HAP-1 (cell line): ENCODE data around the gene CD226.
A peak's percentile ranks its signal among the peaks of the same experiment; 100 is the strongest.

Source experiments
- DNase-seq, 2 experiments: peaks; one replicate each; pipeline ENCODE4 v3.0.0-alpha.2; 2016 to 2020; ENCODE audit warnings: low spot score in 2 of 2
- H3K27me3 ChIP-seq: fragments of 250-450 bp; sonication (Bioruptor Pico); 2 replicates; pipeline ENCODE4 v1.5.1; 2020; ENCODE audit warnings: low read depth, mild to moderate bottlenecking, moderate library complexity
- H3K36me3 ChIP-seq: fragments of 250-450 bp; sonication (Bioruptor Pico); replicated peaks from 2 replicates; pipeline ENCODE4 v1.5.1; 2020; ENCODE audit warnings: mild to moderate bottlenecking
- H3K4me1 ChIP-seq: fragments of 250-450 bp; sonication (Bioruptor Pico); 2 replicates; pipeline ENCODE4 v1.5.1; 2020; ENCODE audit warnings: mild to moderate bottlenecking
- H3K4me3 ChIP-seq: fragments of 250-450 bp; sonication (Bioruptor Pico); 2 replicates; pipeline ENCODE4 v1.5.1; 2020; ENCODE audit warnings: mild to moderate bottlenecking, moderate library complexity
- H3K9me3 ChIP-seq: fragments of 250-450 bp; sonication (Bioruptor Pico); 2 replicates; pipeline ENCODE4 v1.5.1; 2020; ENCODE audit warnings: mild to moderate bottlenecking, moderate library complexity
- in situ Hi-C: fragments of 300-500 bp; cut with MboI; formaldehyde crosslinking; loops from 3 replicates; pipeline ENCODE4 v1.14.3; 2020; ENCODE audit warnings: low sequenced_read_pairs, inconsistent platforms, mixed read lengths

CD226 gene

DNA sequence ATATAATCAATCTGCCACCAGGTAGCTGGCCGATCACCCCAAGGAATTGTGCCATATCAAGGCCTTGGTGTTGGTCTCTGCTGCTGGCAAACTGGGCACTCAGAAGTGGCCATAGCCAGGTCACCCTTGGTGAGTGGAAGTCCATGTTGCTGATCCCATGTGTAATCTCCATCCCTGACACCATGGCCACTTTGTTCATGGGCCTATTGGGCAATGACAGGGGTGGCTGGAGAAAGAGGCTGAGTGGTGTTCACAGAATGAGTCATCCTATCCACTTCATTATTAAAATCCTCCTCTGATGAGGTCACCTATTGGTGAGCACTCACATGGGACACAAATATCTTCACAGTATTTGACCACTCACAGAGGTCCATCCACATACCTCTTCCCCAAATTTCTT is 26.7 kb upstream of the CD226 start:
- Histone ChIP-seq H3K4me1 (no peaks in the 10 kb centered on the region), H3K9me3 (0 out of 2 replicates have a peak, but pooled peaks cover 3% of the 10 kb centered on the region), H3K27me3 (no peaks in the 10 kb centered on the region), H3K4me3 (no peak overlapping the region), H3K36me3 (no peaks in the 10 kb centered on the region)
- DNase-seq, result no peak
- in situ Hi-C loops, result no loop called here

GRCh38 chr18:69969491-69969890 is 21.8 kb upstream of the CD226 start:
- 0 out of 2 replicates have a peak, but pooled peaks cover 3% of the 10 kb centered on the region for H3K9me3 ChIP-seq
- H3K4me1 ChIP-seq, result no peaks in the 10 kb centered on the region
- no peak for DNase-seq
- H3K36me3 ChIP-seq, result no peaks in the 10 kb centered on the region
- H3K27me3 ChIP-seq, result no peaks in the 10 kb centered on the region
- in situ Hi-C loops, result no loop called here
- no peak overlapping the region for H3K4me3 ChIP-seq

DNA sequence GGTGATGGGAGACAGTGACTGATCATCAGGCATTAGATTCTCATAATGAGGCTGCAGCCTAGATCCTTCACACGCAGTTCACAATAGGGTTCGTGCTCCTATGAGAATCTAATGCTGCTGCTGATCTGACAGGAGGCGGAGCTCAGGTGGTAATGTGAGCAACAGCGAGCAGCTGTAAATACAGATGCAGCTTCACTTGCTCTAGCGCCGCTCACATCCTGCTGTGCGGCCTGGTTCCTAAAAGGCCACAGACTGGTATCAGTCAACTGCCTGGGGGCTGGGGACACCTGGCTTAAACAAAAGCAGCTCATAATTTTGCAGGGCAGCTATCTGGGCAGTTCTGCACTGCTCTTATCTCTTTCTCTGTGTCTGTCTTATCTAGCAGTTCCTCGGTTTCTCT is 20.4 kb upstream of the CD226 start:
- no peak overlapping the region for H3K4me3 ChIP-seq
- no peaks in the 10 kb centered on the region for H3K27me3 ChIP-seq
- H3K36me3 ChIP-seq, result no peaks in the 10 kb centered on the region
- no peak for DNase-seq
- H3K9me3 ChIP-seq, result 0 out of 2 replicates have a peak, but pooled peaks cover 3% of the 10 kb centered on the region
- no peaks in the 10 kb centered on the region for H3K4me1 ChIP-seq
- in situ Hi-C loops, result no loop called here

DNA sequence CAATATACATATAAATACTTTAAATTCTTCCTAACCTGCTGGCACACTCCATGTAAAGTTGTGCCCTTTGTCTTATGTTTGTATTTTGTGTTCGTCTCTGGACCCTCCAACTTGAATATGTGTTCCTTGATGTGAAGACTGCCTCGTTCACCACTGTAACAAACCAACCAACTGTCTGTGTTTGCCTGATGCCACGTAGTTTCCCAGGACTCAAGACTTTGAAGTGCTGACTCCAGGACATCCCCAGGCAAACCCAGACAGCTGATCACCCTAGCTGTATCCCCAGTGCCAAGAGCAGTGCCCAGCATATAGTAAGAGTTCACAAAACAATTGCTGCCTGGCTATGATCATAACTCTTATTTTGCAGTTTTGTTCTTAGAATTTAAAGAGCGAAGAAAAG is 15.5 kb upstream of the CD226 start:
- H3K4me3 ChIP-seq, result no peak overlapping the region
- H3K4me1 ChIP-seq, result no peaks in the 10 kb centered on the region
- H3K27me3 ChIP-seq, result no peaks in the 10 kb centered on the region
- H3K9me3 ChIP-seq, result no peaks in the 10 kb centered on the region
- no peaks in the 10 kb centered on the region for H3K36me3 ChIP-seq
- no peak for DNase-seq
- in situ Hi-C loops, result no loop called here

DNA sequence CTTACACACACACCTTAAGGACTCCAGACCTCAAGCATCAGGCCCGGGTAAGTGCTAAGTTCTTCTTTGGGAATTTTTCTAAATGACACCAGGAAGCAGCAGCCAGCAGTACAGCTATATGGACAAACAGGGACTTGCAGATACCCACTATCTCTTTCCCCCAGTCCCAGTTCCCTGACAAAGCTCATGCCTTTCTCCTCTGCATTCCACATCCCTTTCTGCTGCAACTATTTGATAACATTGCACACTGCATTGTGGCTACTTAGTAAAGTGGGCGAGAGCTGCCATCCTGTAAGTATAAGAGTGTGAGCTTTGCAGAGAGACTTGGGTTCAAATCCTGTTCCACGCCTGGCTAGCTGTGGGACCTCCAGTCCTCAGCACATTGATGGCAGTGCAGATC is 14.0 kb upstream of the CD226 start:
- no peaks in the 10 kb centered on the region for H3K36me3 ChIP-seq
- H3K4me1 ChIP-seq, result no peaks in the 10 kb centered on the region
- H3K27me3 ChIP-seq, result no peaks in the 10 kb centered on the region
- no peak overlapping the region for H3K4me3 ChIP-seq
- DNase-seq, result no peak
- no peaks in the 10 kb centered on the region for H3K9me3 ChIP-seq
- in situ Hi-C loops, result no loop called here

- in situ Hi-C loops, result no loop called here
- Histone ChIP-seq H3K36me3 (no peaks in the 10 kb centered on the region), H3K4me1 (no peaks in the 10 kb centered on the region), H3K27me3 (no peaks in the 10 kb centered on the region), H3K9me3 (no peaks in the 10 kb centered on the region), H3K4me3 (no peak overlapping the region)
- no peak for DNase-seq
These were observed 10.7 kb upstream of the CD226 start for GRCh38 chr18:69958422-69958821.

DNA sequence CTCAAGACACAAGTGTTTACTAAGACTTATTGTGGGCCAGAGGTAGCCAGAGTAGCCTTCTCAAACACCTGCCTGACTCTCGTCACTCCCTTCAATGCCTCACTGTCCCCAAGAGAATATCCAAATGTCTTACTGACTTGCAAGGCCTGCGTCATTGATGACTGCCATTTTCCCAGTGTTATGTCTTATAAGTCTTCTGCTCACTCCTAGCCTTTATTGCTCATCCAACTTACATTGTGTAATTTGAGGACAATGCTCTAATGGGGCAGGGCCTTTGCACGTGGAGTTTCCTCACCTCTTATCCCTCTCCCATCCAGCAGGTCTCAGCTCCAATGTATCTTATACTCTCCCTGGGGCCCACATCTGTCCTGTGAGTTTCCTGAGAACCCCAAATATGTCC is 10.1 kb upstream of the CD226 start:
- in situ Hi-C loops, result no loop called here
- DNase-seq, result no peak
- H3K27me3 ChIP-seq, result no peaks in the 10 kb centered on the region
- H3K36me3 ChIP-seq, result no peaks in the 10 kb centered on the region
- no peaks in the 10 kb centered on the region for H3K4me1 ChIP-seq
- no peak overlapping the region for H3K4me3 ChIP-seq
- no peaks in the 10 kb centered on the region for H3K9me3 ChIP-seq

GRCh38 chr18:69956665-69957620 is 9.3 kb upstream of the CD226 start:
- Histone ChIP-seq H3K4me3 (no peak overlapping the region), H3K36me3 (no peaks in the 10 kb centered on the region), H3K27me3 (no peaks in the 10 kb centered on the region), H3K9me3 (no peaks in the 10 kb centered on the region), H3K4me1 (no peaks in the 10 kb centered on the region)
- DNase-seq, result no peak
- in situ Hi-C loops, result no loop called here

GRCh38 chr18:69956057-69956456 is 8.4 kb upstream of the CD226 start:
- DNase-seq, result no peak
- Histone ChIP-seq H3K4me1 (no peaks in the 10 kb centered on the region), H3K9me3 (no peaks in the 10 kb centered on the region), H3K36me3 (no peaks in the 10 kb centered on the region), H3K4me3 (no peak overlapping the region), H3K27me3 (no peaks in the 10 kb centered on the region)
- in situ Hi-C loops, result no loop called here

- Histone ChIP-seq H3K36me3 (no peaks in the 10 kb centered on the region), H3K4me3 (no peak overlapping the region), H3K9me3 (no peaks in the 10 kb centered on the region), H3K4me1 (no peaks in the 10 kb centered on the region), H3K27me3 (no peaks in the 10 kb centered on the region)
- DNase-seq, result no peak
- in situ Hi-C loops, result no loop called here
These were observed 7.2 kb upstream of the CD226 start for GRCh38 chr18:69954719-69955480.

GRCh38 chr18:69953191-69953590 is 5.5 kb upstream of the CD226 start:
- Histone ChIP-seq H3K4me1 (no peaks in the 10 kb centered on the region), H3K27me3 (no peaks in the 10 kb centered on the region), H3K36me3 (no peaks in the 10 kb centered on the region), H3K4me3 (no peak overlapping the region), H3K9me3 (no peaks in the 10 kb centered on the region)
- no peak for DNase-seq
- in situ Hi-C loops, result no loop called here

- in situ Hi-C loops, result no loop called here
- no peaks in the 10 kb centered on the region for H3K4me1 ChIP-seq
- H3K36me3 ChIP-seq, result no peaks in the 10 kb centered on the region
- no peaks in the 10 kb centered on the region for H3K27me3 ChIP-seq
- DNase-seq, result no peak
- H3K9me3 ChIP-seq, result no peaks in the 10 kb centered on the region
- no peak overlapping the region for H3K4me3 ChIP-seq
These were observed 3.5 kb upstream of the CD226 start for GRCh38 chr18:69951182-69951581.

- H3K4me1 ChIP-seq, result no peaks in the 10 kb centered on the region
- no peak overlapping the region for H3K4me3 ChIP-seq
- no peaks in the 10 kb centered on the region for H3K9me3 ChIP-seq
- in situ Hi-C loops, result no loop called here
- no peak for DNase-seq
- no peaks in the 10 kb centered on the region for H3K27me3 ChIP-seq
- no peaks in the 10 kb centered on the region for H3K36me3 ChIP-seq
These were observed 1.9 kb upstream of the CD226 start for GRCh38 chr18:69949538-69949936.

DNA sequence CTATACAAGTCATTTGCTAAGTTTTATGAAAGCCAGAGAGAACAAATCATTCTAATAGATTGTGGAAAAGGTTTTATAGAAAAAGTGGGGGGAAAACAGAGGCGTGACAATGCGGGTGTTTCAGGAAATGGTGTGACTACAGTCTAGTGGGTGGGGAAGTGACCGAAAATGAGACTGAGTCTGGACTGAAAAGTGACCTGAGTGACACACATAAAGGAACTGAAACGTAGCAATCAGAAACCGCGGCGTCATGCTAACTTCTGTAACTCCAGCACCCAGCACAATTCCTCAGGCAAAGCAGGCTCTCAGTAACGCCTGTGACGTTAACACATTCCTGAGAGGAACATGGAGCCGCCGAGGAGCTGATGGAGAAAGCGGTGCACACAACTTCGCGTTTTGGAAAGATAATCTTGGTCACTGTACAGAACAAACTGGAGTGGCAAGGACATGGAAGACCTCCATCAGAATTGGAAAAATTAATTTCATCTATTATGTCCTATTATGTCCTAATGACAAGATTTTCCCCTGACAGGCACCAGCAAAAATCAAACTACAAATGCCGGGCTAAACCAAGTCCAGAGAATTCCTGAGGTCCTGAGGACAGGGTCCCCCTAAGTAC is 1.4 kb upstream of the CD226 start:
- Histone ChIP-seq H3K9me3 (no peaks in the 10 kb centered on the region), H3K27me3 (no peaks in the 10 kb centered on the region), H3K36me3 (no peaks in the 10 kb centered on the region), H3K4me1 (no peaks in the 10 kb centered on the region), H3K4me3 (no peak overlapping the region)
- peak in 1 of 2 experiments; percentile 13 for DNase-seq
- in situ Hi-C loops, result no loop called here
